Mesendoderm (in vitro differentiated cells): Measurements from ENCODE around the gene DOCK11.

ENCODE experiments used
- DNase-seq: peaks from one replicate; pipeline ENCODE4 v3.0.0; 2013
- H2AK5ac ChIP-seq: 2 replicates; pipeline ENCODE4 v1.6.1; 2013; ENCODE audit warnings: low read length, inconsistent platforms
- H2BK120ac ChIP-seq: 2 replicates; pipeline ENCODE4 v1.6.1; 2013; ENCODE audit warnings: low read depth, mild to moderate bottlenecking, low read length, moderate library complexity, mixed read lengths
- H2BK15ac ChIP-seq: replicated peaks from 2 replicates; pipeline ENCODE4 v1.6.1; 2013; ENCODE audit warnings: low read depth, mild to moderate bottlenecking, moderate library complexity
- H2BK5ac ChIP-seq: 2 replicates; pipeline ENCODE4 v1.6.1; 2013; ENCODE audit warnings: low read length, inconsistent platforms
- H3K18ac ChIP-seq: 2 replicates; pipeline ENCODE4 v1.6.1; 2013; ENCODE audit warnings: mild to moderate bottlenecking, low read length, mixed read lengths
- H3K23ac ChIP-seq: one replicate; pipeline ENCODE4 v1.6.1; 2013; ENCODE audit warnings: low read length
- H3K27ac ChIP-seq: 2 replicates; pipeline ENCODE4 v1.5.1; 2013; ENCODE audit warnings: low read depth, mild to moderate bottlenecking, inconsistent platforms, low read length, moderate library complexity
- H3K27me3 ChIP-seq: 2 replicates; pipeline ENCODE4 v1.6.1; 2013; ENCODE audit warnings: low read length, control low read depth, mild to moderate bottlenecking, inconsistent platforms; ENCODE audit not compliant: insufficient read depth, poor library complexity
- H3K36me3 ChIP-seq: 2 replicates; pipeline ENCODE4 v1.6.1; 2013; ENCODE audit warnings: low read length, inconsistent platforms; ENCODE audit not compliant: control insufficient read depth, insufficient read depth
- H3K4ac ChIP-seq: one replicate; pipeline ENCODE4 v1.6.1; 2013; ENCODE audit warnings: low read depth, mild to moderate bottlenecking, low read length, moderate library complexity
- H3K4me1 ChIP-seq: 2 replicates; pipeline ENCODE4 v1.6.1; 2013; ENCODE audit warnings: low read depth, low read length, inconsistent platforms; ENCODE audit not compliant: control insufficient read depth
- H3K4me2 ChIP-seq: 2 replicates; pipeline ENCODE4 v1.6.1; 2013; ENCODE audit warnings: low read length
- H3K4me3 ChIP-seq: 2 replicates; pipeline ENCODE4 v1.5.1; 2013; ENCODE audit warnings: mild to moderate bottlenecking, low read length
- H3K56ac ChIP-seq: one replicate; pipeline ENCODE4 v1.6.1; 2013; ENCODE audit warnings: low read length
- H3K79me1 ChIP-seq: 2 replicates; pipeline ENCODE4 v1.6.1; 2013; ENCODE audit warnings: low read length, inconsistent platforms
- H3K79me2 ChIP-seq: 2 replicates; pipeline ENCODE4 v1.6.1; 2013; ENCODE audit warnings: mild to moderate bottlenecking, low read length; ENCODE audit not compliant: control insufficient read depth, insufficient read depth
- H3K9ac ChIP-seq: 2 replicates; pipeline ENCODE4 v1.6.1; 2013; ENCODE audit warnings: low read length, inconsistent platforms
- H4K5ac ChIP-seq: one replicate; pipeline ENCODE4 v1.6.1; 2013; ENCODE audit warnings: low read length
- H4K8ac ChIP-seq: one replicate; pipeline ENCODE4 v1.6.1; 2013; ENCODE audit warnings: low read depth, mild to moderate bottlenecking, control low read depth, low read length, moderate library complexity
- WGBS: extraction: QIAGEN DNeasy Blood & Tissue Kit; methylation state at CpG from one replicate; pipeline ENCODE4 v1.1.7; 2013; ENCODE audit warnings: low lambda C conversion rate, missing lambda C conversion rate; ENCODE audit not compliant: insufficient coverage; ENCODE audit errors: extremely low coverage; 5-methylcytosine and 5-hydroxymethylcytosine counted together

The DOCK11 gene

GRCh38 chrX:118594697-118595420 is 99.2 kb downstream of the DOCK11 start:
- H2BK15ac ChIP-seq = no peak overlapping the region
- H4K5ac ChIP-seq = no peak overlapping the region
- no peak overlapping the region for H3K23ac ChIP-seq
- H3K79me2 ChIP-seq = no peaks in the 10 kb centered on the region
- H3K4me2 ChIP-seq = no peak overlapping the region
- H3K27ac ChIP-seq = no peak overlapping the region
- no peak overlapping the region for H3K4me3 ChIP-seq
- no peak overlapping the region for H3K56ac ChIP-seq
- H3K36me3 ChIP-seq = no peaks in the 10 kb centered on the region
- no peak overlapping the region for H3K9ac ChIP-seq
- H2BK120ac ChIP-seq = no peak overlapping the region
- no peaks in the 10 kb centered on the region for H3K4me1 ChIP-seq
- no peaks in the 10 kb centered on the region for H3K79me1 ChIP-seq
- H2AK5ac ChIP-seq = no peak overlapping the region
- no peak for DNase-seq
- H3K18ac ChIP-seq = no peak overlapping the region
- H3K27me3 ChIP-seq = no peaks in the 10 kb centered on the region
- H2BK5ac ChIP-seq = no peak overlapping the region
- WGBS = no CpG with 5 or more reads among the region's 4 CpGs
- no peak overlapping the region for H4K8ac ChIP-seq
- no peak overlapping the region for H3K4ac ChIP-seq

DNA sequence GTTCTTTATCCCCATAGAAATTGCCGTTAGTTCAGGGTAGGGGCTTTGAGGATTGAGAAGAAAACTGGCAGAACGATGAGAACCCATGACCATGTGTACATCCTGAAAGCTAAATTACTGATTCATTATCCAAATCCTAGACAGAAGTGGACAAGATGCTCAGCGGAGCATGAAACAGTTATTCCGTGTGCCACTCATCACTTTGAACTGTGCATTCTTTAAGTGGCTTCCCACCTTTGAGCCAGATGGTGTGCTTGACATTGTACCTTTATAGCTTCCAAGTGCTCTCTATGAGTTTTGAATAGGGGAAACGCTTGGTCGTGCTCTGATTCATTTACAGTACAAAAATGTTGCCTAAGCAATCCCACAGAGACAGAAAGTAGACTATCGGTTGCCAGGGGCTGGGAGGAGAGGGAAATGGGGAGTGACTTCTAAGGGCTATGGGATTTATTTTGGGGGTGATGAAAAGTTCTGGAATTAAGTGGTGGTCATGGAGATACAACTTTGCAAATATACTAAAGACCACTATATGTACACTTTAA is 100.0 kb downstream of the DOCK11 start:
- H3K79me1 ChIP-seq = no peaks in the 10 kb centered on the region
- no peak overlapping the region for H2BK15ac ChIP-seq
- no peaks in the 10 kb centered on the region for H3K4me1 ChIP-seq
- no peaks in the 10 kb centered on the region for H3K27me3 ChIP-seq
- no peak overlapping the region for H4K5ac ChIP-seq
- no peak overlapping the region for H2AK5ac ChIP-seq
- no peak overlapping the region for H2BK5ac ChIP-seq
- no peak overlapping the region for H2BK120ac ChIP-seq
- H3K23ac ChIP-seq = no peak overlapping the region
- no peak overlapping the region for H3K9ac ChIP-seq
- WGBS = no CpG with 5 or more reads among the region's 7 CpGs
- no peak overlapping the region for H3K27ac ChIP-seq
- no peak overlapping the region for H3K4me3 ChIP-seq
- H3K4me2 ChIP-seq = no peak overlapping the region
- H3K18ac ChIP-seq = no peak overlapping the region
- no peak overlapping the region for H3K4ac ChIP-seq
- H3K56ac ChIP-seq = no peak overlapping the region
- H4K8ac ChIP-seq = no peak overlapping the region
- H3K79me2 ChIP-seq = no peaks in the 10 kb centered on the region
- H3K36me3 ChIP-seq = no peaks in the 10 kb centered on the region
- DNase-seq = no peak

- H3K4me2 ChIP-seq = no peak overlapping the region
- no peaks in the 10 kb centered on the region for H3K4me1 ChIP-seq
- no peaks in the 10 kb centered on the region for H3K79me1 ChIP-seq
- no peak overlapping the region for H3K56ac ChIP-seq
- no peak overlapping the region for H4K8ac ChIP-seq
- DNase-seq = no peak
- no peak overlapping the region for H3K4me3 ChIP-seq
- H3K4ac ChIP-seq = no peak overlapping the region
- no peak overlapping the region for H2BK120ac ChIP-seq
- no peak overlapping the region for H3K9ac ChIP-seq
- no peaks in the 10 kb centered on the region for H3K36me3 ChIP-seq
- H3K23ac ChIP-seq = no peak overlapping the region
- H2BK5ac ChIP-seq = no peak overlapping the region
- H2AK5ac ChIP-seq = no peak overlapping the region
- H3K18ac ChIP-seq = no peak overlapping the region
- H3K27me3 ChIP-seq = no peaks in the 10 kb centered on the region
- H2BK15ac ChIP-seq = no peak overlapping the region
- H4K5ac ChIP-seq = no peak overlapping the region
- no peaks in the 10 kb centered on the region for H3K79me2 ChIP-seq
- no peak overlapping the region for H3K27ac ChIP-seq
These were observed 100.8 kb downstream of the DOCK11 start for GRCh38 chrX:118596390-118596789.

GRCh38 chrX:118603981-118604380 is 108.4 kb downstream of the DOCK11 start:
- no peak overlapping the region for H3K18ac ChIP-seq
- no peak overlapping the region for H4K5ac ChIP-seq
- no peak overlapping the region for H3K4ac ChIP-seq
- H3K36me3 ChIP-seq = no peaks in the 10 kb centered on the region
- H2AK5ac ChIP-seq = no peak overlapping the region
- H3K9ac ChIP-seq = no peak overlapping the region
- H4K8ac ChIP-seq = no peak overlapping the region
- H3K4me3 ChIP-seq = no peak overlapping the region
- H3K23ac ChIP-seq = no peak overlapping the region
- no peaks in the 10 kb centered on the region for H3K79me1 ChIP-seq
- no peak overlapping the region for H3K27ac ChIP-seq
- H3K4me1 ChIP-seq = no peaks in the 10 kb centered on the region
- no peak overlapping the region for H3K56ac ChIP-seq
- no peaks in the 10 kb centered on the region for H3K27me3 ChIP-seq
- H3K4me2 ChIP-seq = no peak overlapping the region
- DNase-seq = peak; percentile 63
- H2BK5ac ChIP-seq = no peak overlapping the region
- H2BK15ac ChIP-seq = no peak overlapping the region
- H2BK120ac ChIP-seq = no peak overlapping the region
- 100% methylated on average over 1 of the region's 7 CpGs for WGBS
- H3K79me2 ChIP-seq = no peaks in the 10 kb centered on the region

DNA sequence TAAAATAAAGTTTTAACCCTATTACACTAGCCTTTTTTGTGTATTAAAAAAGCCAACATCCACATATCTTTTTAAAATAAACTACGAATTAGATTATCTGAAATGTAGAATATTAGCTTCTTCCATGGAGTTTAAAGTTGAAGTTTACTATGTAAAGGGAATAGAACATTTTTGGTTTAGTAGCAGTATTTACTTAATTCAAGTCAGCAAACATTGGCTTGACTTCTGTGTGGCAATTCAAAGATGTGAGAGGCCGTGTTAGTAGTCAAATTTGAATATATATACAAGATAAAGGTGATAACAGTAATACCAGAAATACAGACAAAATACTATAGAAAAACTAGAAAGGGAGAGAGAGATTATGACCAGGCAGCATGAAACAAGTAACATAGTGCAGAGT is 116.7 kb downstream of the DOCK11 start:
- Histone ChIP-seq H3K18ac (no peak overlapping the region), H3K56ac (no peak overlapping the region)
- no CpG with 5 or more reads among the region's 2 CpGs for WGBS

GRCh38 chrX:118614150-118614549 is 118.5 kb downstream of the DOCK11 start:
- H3K79me2 ChIP-seq = no peaks in the 10 kb centered on the region
- no peak overlapping the region for H2AK5ac ChIP-seq
- H4K5ac ChIP-seq = no peak overlapping the region
- H3K27ac ChIP-seq = no peak overlapping the region
- no peak overlapping the region for H3K4ac ChIP-seq
- no peak overlapping the region for H3K23ac ChIP-seq
- H3K4me2 ChIP-seq = no peak overlapping the region
- DNase-seq = no peak
- H3K79me1 ChIP-seq = no peaks in the 10 kb centered on the region
- H3K27me3 ChIP-seq = no peaks in the 10 kb centered on the region
- no peak overlapping the region for H2BK120ac ChIP-seq
- no peak overlapping the region for H2BK15ac ChIP-seq
- H3K56ac ChIP-seq = no peak overlapping the region
- H2BK5ac ChIP-seq = no peak overlapping the region
- H3K4me3 ChIP-seq = no peak overlapping the region
- no peak overlapping the region for H3K9ac ChIP-seq
- no peak overlapping the region for H4K8ac ChIP-seq
- H3K4me1 ChIP-seq = no peaks in the 10 kb centered on the region
- no peak overlapping the region for H3K18ac ChIP-seq
- no CpG with 5 or more reads among the region's 1 CpG for WGBS
- no peaks in the 10 kb centered on the region for H3K36me3 ChIP-seq

More for the DNA sequence above, 116.7 kb downstream of the DOCK11 start:
- Histone ChIP-seq H3K4me1 (no peaks in the 10 kb centered on the region), H2BK5ac (no peak overlapping the region), H3K4ac (no peak overlapping the region), H4K8ac (no peak overlapping the region), H3K23ac (no peak overlapping the region), H3K4me3 (no peak overlapping the region), H4K5ac (no peak overlapping the region), H3K79me2 (no peaks in the 10 kb centered on the region), H2BK15ac (no peak overlapping the region), H3K79me1 (no peaks in the 10 kb centered on the region), H3K27ac (no peak overlapping the region), H3K9ac (no peak overlapping the region), H3K4me2 (no peak overlapping the region), H2BK120ac (no peak overlapping the region), H3K27me3 (no peaks in the 10 kb centered on the region), H3K36me3 (no peaks in the 10 kb centered on the region), H2AK5ac (no peak overlapping the region)
- DNase-seq = no peak
